Neutrophil (primary cell): ENCODE results near the gene MUC13.

Source experiments
- H3K27ac ChIP-seq: fragments of 200-600 bp; sonication (generic); 2 replicates; pipeline ENCODE4 v1.5.1; 2016; ENCODE audit warnings: mild to moderate bottlenecking, moderate library complexity
- H3K27me3 ChIP-seq: fragments of 200-600 bp; sonication (generic); 2 replicates; pipeline ENCODE4 v1.6.0; 2016; ENCODE audit warnings: mild to moderate bottlenecking
- H3K36me3 ChIP-seq: fragments of 200-600 bp; sonication (generic); 2 replicates; pipeline ENCODE4 v1.5.1; 2017
- H3K4me1 ChIP-seq, 2 experiments: fragments of 200-600 bp in 1 of 2; sonication (generic) in 1 of 2; 1 replicate in 1 of 2; 2 replicates in 1 of 2; pipeline versions ENCODE4 v1.5.1 to v1.6.1; 2013 to 2016; ENCODE audit warnings: low read depth in 1 of 2, low read length in 1 of 2, mild to moderate bottlenecking in 1 of 2, moderate library complexity in 1 of 2; ENCODE audit not compliant: control insufficient read depth in 1 of 2, insufficient read depth in 1 of 2
- H3K4me3 ChIP-seq, 2 experiments: fragments of 200-600 bp in 1 of 2; sonication (generic) in 1 of 2; 1 replicate in 1 of 2; 2 replicates in 1 of 2; pipeline ENCODE4 v1.5.1; 2013 to 2016; ENCODE audit warnings: low read depth in 1 of 2, low read length in 1 of 2, mild to moderate bottlenecking in 1 of 2, moderate library complexity in 1 of 2
- H3K9me3 ChIP-seq: fragments of 200-600 bp; sonication (generic); 2 replicates; pipeline ENCODE4 v1.5.1; 2016
- CTCF ChIP-seq: fragments of 200-600 bp; sonication (generic); IDR thresholded peaks from 2 replicates; pipeline ENCODE4 v1.5.1; 2016; ENCODE audit warnings: antibody characterized with exemption

MUC13 gene

GRCh38 chr3:124942613-124943012 is 8.1 kb upstream of the MUC13 start:
- H3K27ac ChIP-seq = no peak overlapping the region
- no peaks in the 10 kb centered on the region for H3K4me1 ChIP-seq
- H3K36me3 ChIP-seq = no peaks in the 10 kb centered on the region
- TF ChIP-seq CTCF = no peak
- H3K9me3 ChIP-seq = no peaks in the 10 kb centered on the region
- no peak overlapping the region for H3K4me3 ChIP-seq
- peaks cover 8% of the 10 kb centered on the region for H3K27me3 ChIP-seq

DNA sequence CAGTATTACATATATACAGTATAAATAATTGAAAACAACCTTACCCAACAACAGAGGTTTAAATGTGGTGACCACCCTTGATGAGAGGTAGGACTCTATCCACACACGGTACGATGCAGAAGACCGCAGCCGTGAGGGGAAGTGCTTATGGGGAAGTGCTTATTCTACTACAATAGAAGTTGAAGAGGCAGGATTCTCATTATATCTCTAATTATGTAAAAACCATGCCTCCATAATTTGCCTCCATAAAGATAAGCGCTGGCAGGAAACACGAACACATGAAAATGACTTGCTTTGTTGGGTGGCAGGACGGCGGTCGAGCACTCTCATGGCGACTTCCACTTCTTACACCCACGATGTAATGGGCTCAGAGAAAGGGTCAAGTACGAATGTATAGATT is 7.2 kb upstream of the MUC13 start:
- H3K9me3 ChIP-seq = no peaks in the 10 kb centered on the region
- H3K4me3 ChIP-seq = no peak overlapping the region
- H3K36me3 ChIP-seq = no peaks in the 10 kb centered on the region
- H3K27me3 ChIP-seq = peaks cover 10% of the 10 kb centered on the region
- no peaks in the 10 kb centered on the region for H3K4me1 ChIP-seq
- TF ChIP-seq CTCF = no peak
- H3K27ac ChIP-seq = no peak overlapping the region

GRCh38 chr3:124939661-124940060 is 5.1 kb upstream of the MUC13 start:
- Histone ChIP-seq H3K4me3 (no peak overlapping the region), H3K27me3 (peaks cover 10% of the 10 kb centered on the region)
- TF ChIP-seq CTCF = no peak

GRCh38 chr3:124938896-124939295 is 4.3 kb upstream of the MUC13 start:
- no peaks in the 10 kb centered on the region for H3K9me3 ChIP-seq
- TF ChIP-seq CTCF = no peak

More at GRCh38 chr3:124939661-124940060, 5.1 kb upstream of the MUC13 start:
- Histone ChIP-seq H3K27ac (no peak overlapping the region), H3K9me3 (no peaks in the 10 kb centered on the region), H3K4me1 (no peaks in the 10 kb centered on the region), H3K36me3 (no peaks in the 10 kb centered on the region)

DNA sequence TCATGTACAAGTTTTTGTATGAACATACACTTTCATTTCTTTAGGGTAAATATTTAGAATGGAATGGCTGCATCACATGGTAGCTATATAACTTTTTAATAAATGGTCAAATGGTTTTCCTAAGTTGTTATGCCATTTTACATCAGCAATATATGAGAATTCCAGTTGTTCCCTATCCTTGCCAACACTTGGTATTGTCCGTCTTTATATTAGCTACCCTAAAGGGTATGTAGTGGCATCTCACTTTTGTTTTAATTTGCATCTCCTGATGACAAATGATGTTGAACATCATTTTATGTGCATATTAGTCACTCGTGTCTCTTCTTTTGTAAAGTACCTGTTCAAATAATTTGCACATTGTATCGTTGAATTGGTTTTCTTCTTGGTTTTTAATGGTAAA is 2.5 kb upstream of the MUC13 start:
- Histone ChIP-seq H3K4me3 (no peak overlapping the region), H3K4me1 (no peaks in the 10 kb centered on the region), H3K36me3 (no peaks in the 10 kb centered on the region), H3K27me3 (peaks cover 10% of the 10 kb centered on the region), H3K27ac (no peak overlapping the region), H3K9me3 (no peaks in the 10 kb centered on the region)
- TF ChIP-seq CTCF = no peak

More at GRCh38 chr3:124938896-124939295, 4.3 kb upstream of the MUC13 start:
- Histone ChIP-seq H3K27ac (no peak overlapping the region), H3K36me3 (no peaks in the 10 kb centered on the region), H3K27me3 (peaks cover 10% of the 10 kb centered on the region), H3K4me1 (no peaks in the 10 kb centered on the region), H3K4me3 (no peak overlapping the region)
